Neural cell (in vitro differentiated cells): Measurements from ENCODE around the gene HAGHL.

Source experiments
- EP300 ChIP-seq: fragments of 450-650 bp; conservative IDR thresholded peaks from 2 replicates; pipeline ENCODE4 v1.6.1; 2014; ENCODE audit warnings: antibody characterized with exemption, mild to moderate bottlenecking, moderate library complexity; ENCODE audit not compliant: poor library complexity, severe bottlenecking
- EZH2 ChIP-seq: fragments of 200-600, 300-800 bp; shearing (Covaris generic), sonication (generic); IDR thresholded peaks from 2 replicates; pipeline ENCODE4 v1.6.1; 2014; ENCODE audit warnings: antibody characterized with exemption, low read length, borderline replicate concordance, mild to moderate bottlenecking; ENCODE audit not compliant: insufficient read depth, poor library complexity, severe bottlenecking
- MXI1 ChIP-seq: fragments of 450-650 bp; conservative IDR thresholded peaks from 2 replicates; pipeline ENCODE4 v1.6.1; 2014; ENCODE audit warnings: antibody characterized with exemption, mild to moderate bottlenecking; ENCODE audit not compliant: poor library complexity, severe bottlenecking
- POLR2AphosphoS5 ChIP-seq: IDR thresholded peaks from 2 replicates; pipeline ENCODE4 v1.6.1; 2012
- RAD21 ChIP-seq: fragments of 450-650 bp; conservative IDR thresholded peaks from 2 replicates; pipeline ENCODE4 v1.6.1; 2014; ENCODE audit warnings: antibody characterized with exemption, mild to moderate bottlenecking, moderate library complexity
- SMC3 ChIP-seq: fragments of 450-650 bp; conservative IDR thresholded peaks from 2 replicates; pipeline ENCODE4 v1.6.1; 2014; ENCODE audit warnings: antibody characterized with exemption, mild to moderate bottlenecking, moderate library complexity; ENCODE audit not compliant: poor library complexity
- TAF1 ChIP-seq: IDR thresholded peaks from 2 replicates; pipeline ENCODE4 v1.6.1; 2012; ENCODE audit warnings: low read depth
- TF ChIP-seq, protein P1 (sequence below): fragments of 450-650 bp; IDR thresholded peaks from 2 replicates; pipeline ENCODE4 v1.5.1; 2014; ENCODE audit warnings: antibody characterized with exemption, mild to moderate bottlenecking, moderate library complexity; ENCODE audit not compliant: poor library complexity, severe bottlenecking
- TF ChIP-seq, protein P2 (sequence below): IDR thresholded peaks from 2 replicates; pipeline ENCODE4 v1.6.1; 2012; ENCODE audit warnings: borderline replicate concordance

DNA sequence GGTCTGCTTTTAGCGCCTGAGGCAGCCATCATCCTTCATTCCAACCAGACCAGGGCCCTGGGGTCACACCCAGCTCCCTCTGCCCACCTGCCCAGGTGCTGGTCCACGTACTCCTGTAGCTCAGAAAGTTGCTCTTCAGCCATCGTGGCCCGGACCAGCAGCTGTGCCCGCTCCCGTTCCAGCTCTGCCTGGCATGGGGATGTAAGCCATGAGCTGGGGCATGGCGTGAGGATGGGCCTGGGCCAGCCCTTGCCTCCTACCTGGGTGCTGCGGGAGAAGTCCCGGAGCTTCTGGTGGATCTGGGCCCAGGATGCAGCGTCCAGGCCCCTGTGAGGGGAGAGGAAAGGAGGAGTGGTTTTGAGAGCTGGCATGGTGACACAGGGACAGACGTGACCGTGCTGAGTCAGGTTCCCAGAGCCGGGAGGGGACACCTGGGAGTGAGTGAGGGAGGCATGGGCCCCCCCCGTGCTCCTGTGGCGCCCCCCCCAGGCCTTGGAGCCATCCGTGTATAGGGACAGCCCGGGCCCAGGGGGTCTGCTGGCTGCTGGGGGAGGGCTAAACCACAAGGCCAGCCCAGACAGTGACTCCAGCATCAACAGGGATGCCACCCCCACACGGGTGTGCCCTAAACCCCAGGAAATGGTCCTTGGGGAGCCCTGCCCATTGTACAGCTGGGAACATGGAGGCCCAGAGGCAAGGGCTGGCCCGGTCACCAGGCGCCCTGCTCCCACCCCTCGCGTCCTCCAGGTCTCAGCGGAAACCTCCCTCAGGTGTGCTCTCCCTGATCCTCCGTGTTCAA is 3.9 kb upstream of the HAGHL start:
- TF ChIP-seq, protein P1, sequence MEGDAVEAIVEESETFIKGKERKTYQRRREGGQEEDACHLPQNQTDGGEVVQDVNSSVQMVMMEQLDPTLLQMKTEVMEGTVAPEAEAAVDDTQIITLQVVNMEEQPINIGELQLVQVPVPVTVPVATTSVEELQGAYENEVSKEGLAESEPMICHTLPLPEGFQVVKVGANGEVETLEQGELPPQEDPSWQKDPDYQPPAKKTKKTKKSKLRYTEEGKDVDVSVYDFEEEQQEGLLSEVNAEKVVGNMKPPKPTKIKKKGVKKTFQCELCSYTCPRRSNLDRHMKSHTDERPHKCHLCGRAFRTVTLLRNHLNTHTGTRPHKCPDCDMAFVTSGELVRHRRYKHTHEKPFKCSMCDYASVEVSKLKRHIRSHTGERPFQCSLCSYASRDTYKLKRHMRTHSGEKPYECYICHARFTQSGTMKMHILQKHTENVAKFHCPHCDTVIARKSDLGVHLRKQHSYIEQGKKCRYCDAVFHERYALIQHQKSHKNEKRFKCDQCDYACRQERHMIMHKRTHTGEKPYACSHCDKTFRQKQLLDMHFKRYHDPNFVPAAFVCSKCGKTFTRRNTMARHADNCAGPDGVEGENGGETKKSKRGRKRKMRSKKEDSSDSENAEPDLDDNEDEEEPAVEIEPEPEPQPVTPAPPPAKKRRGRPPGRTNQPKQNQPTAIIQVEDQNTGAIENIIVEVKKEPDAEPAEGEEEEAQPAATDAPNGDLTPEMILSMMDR = no peak
- no peak for TF ChIP-seq POLR2AphosphoS5
- no peak for TF ChIP-seq EP300
- TF ChIP-seq, protein P2, sequence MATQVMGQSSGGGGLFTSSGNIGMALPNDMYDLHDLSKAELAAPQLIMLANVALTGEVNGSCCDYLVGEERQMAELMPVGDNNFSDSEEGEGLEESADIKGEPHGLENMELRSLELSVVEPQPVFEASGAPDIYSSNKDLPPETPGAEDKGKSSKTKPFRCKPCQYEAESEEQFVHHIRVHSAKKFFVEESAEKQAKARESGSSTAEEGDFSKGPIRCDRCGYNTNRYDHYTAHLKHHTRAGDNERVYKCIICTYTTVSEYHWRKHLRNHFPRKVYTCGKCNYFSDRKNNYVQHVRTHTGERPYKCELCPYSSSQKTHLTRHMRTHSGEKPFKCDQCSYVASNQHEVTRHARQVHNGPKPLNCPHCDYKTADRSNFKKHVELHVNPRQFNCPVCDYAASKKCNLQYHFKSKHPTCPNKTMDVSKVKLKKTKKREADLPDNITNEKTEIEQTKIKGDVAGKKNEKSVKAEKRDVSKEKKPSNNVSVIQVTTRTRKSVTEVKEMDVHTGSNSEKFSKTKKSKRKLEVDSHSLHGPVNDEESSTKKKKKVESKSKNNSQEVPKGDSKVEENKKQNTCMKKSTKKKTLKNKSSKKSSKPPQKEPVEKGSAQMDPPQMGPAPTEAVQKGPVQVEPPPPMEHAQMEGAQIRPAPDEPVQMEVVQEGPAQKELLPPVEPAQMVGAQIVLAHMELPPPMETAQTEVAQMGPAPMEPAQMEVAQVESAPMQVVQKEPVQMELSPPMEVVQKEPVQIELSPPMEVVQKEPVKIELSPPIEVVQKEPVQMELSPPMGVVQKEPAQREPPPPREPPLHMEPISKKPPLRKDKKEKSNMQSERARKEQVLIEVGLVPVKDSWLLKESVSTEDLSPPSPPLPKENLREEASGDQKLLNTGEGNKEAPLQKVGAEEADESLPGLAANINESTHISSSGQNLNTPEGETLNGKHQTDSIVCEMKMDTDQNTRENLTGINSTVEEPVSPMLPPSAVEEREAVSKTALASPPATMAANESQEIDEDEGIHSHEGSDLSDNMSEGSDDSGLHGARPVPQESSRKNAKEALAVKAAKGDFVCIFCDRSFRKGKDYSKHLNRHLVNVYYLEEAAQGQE = no peak
- TF ChIP-seq MXI1 = no peak
- TF ChIP-seq RAD21 = no peak
- no peak for TF ChIP-seq EZH2
- no peak for TF ChIP-seq SMC3
- TF ChIP-seq TAF1 = no peak
